GM18873 (cell line): ENCODE data around the gene GALNT3.
A peak's percentile ranks its signal among the peaks of the same experiment; 100 is the strongest.

Experiments
- ATAC-seq: cut with Tn5 transposase; IDR thresholded peaks from one replicate; pipeline ENCODE4 v1.9.1; 2021; ENCODE audit warnings: mild to moderate bottlenecking, moderate library complexity, moderate number of reproducible peaks; ENCODE audit not compliant: unreplicated experiment, low FRiP score

GALNT3 gene

GRCh38 chr2:165757906-165758675 is 36.0 kb downstream of the GALNT3 start:
- no peak for ATAC-seq

GRCh38 chr2:165746501-165746900 is 47.5 kb downstream of the GALNT3 start:
- no peak for ATAC-seq

DNA sequence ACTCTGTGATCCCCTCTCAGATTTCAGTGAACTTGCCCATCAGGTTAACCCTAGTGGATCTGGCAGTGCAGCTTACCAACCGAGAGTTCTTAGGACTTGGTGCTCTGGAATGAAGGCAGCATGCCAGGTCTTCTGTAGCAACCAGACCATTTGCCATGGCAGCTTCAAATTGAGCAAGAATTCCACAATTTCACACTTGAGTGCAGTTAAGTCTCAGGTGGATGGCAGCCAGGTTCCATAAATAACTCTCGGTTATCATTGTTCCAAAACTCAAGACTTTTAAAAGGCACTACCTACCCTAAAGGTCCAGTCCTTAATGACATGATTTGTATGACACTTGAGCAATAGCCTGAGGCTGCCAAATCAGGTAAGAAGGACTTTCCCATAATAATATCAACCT is 48.1 kb downstream of the GALNT3 start:
- ATAC-seq: no peak

GRCh38 chr2:165743442-165743841 is 50.6 kb downstream of the GALNT3 start:
- ATAC-seq: peak; percentile 94

DNA sequence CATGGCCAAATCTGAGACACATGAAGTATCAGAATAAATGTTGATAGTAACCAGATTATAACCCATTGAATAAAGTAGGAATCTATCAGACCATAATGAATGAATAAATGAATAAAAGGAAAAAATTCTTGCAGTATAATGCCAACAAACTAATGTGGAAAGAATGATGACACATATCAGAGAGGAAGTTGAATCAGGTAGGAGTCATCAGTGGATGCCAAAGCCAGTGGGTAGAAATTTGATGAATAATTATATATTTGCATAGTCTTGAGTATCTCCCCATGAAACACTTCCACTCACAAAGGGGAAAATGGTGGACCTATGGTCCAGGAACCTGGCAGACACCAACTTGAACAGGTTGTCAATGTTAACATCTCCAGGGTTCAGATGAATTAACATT is 68.6 kb downstream of the GALNT3 start:
- ATAC-seq: no peak

DNA sequence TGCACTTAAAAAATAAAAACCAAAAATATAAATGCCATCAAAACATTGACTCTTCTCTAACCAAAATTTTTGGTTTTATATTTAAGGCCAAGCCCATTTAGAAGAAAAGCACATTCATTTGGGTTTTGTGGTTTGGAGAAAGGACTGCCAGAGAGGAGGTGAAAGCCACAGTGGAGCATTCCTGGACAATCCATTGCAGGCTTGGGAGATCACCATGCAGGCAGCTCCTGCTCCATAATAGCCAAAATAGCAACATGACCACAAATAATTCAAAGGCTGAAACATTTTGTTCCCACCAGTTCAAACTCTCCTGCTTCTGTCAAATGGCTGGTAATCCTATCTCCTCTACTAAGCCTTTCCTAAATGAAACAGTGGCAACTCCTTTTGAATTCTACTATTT is 73.5 kb downstream of the GALNT3 start:
- ATAC-seq: no peak

- ATAC-seq: no peak
Observed at GRCh38 chr2:165718610-165719210, 75.3 kb downstream of the GALNT3 start.

DNA sequence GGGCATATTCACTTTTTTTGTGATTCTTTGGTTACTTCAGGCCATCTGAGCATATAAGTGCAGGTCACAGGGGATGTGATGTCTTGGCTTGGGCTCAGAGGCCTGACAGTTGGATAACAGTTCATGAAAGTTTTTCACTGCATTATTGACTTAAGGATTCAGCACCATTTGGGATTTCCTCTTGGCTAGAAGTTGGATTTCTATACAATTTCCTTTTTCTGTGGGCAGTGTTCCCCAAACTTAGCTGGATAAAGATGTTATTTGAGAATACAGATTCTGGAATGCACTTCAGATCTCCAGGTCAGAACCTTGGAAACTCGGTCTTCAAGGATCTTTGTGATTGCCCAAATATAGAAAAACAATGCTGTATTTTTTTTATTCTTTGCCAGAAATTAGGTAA is 78.0 kb downstream of the GALNT3 start:
- no peak for ATAC-seq

- no peak for ATAC-seq
Observed at GRCh38 chr2:165706960-165707487, 87.0 kb downstream of the GALNT3 start.

GRCh38 chr2:165701147-165701546 is 92.9 kb downstream of the GALNT3 start:
- no peak for ATAC-seq

- ATAC-seq: no peak
Observed at GRCh38 chr2:165700531-165700930, 93.5 kb downstream of the GALNT3 start.

DNA sequence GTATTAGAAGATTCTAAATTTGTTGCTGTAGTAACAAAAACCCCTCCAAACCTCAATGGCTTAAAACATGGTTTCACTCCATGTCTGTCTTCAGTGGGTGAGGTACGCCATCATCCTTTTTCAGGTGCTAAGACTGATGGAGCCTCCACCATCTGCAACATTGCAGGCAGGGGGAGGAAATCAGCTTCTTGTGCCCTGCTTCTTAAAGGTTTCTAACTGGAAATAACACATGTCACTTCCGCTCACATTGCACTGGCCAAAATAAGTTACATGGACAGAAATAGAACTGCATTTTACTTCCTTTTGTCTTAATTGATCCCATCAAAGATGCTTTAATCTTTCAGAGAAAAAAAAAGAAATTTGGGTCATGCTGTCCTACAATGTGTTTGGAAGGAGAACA is 94.1 kb downstream of the GALNT3 start:
- no peak for ATAC-seq

- ATAC-seq: peak; percentile 69
Observed at GRCh38 chr2:165698444-165698884, 95.6 kb downstream of the GALNT3 start.

DNA sequence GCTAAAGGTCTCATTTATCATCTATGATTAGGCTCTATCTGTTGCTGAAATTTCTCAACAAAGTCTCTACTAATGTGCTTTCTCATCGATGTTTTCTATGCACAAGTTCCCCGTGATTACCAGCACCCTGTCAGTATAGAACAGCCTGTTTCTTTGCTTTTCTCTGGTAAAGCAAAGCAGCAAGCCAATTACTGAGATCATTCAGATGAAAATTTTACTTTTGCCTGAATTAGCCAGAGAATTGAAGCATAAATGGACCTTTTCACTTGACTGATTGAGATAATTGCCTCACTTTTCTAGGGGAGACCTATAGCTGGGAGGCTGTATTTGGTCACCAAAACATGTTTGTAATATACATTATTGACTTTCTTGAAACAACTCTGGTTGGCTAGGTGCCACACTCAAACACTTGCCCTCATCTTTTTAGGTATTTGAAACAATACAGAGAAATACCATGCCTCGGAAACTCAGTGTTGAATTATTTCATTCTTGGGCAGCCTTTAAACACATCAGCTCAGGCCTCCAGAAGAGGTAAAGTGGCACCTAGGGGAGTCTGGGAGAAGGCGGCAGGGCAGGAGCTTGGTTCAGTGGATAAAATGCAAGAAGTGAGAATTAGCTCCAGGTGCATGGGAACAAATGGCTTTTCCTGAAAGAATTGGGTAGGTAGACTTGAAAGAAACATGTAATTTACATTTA is 96.2 kb downstream of the GALNT3 start:
- ATAC-seq: no peak
